ENCODE data around the gene NAA60.

- TF ChIP-seq POLR2A (IDR thresholded peaks at IDR 0.05) (no peak), CTCF (IDR thresholded peaks at IDR 0.05) (no peak)
These were observed 43.2 kb downstream of the NAA60 start for GRCh38 chr16:3486506-3487215.

Measured in body of pancreas (tissue), 4 donors.